Activated CD4-positive, alpha-beta T cell treated with anti-CD3 and anti-CD28 coated beads, Interleukin-2, amount 10 ng/mL, durations not matched to agents 7 days and 5 days (primary cell): ENCODE data around the gene ELAPOR2. TPM values are rescaled to one million over a fixed set of nuclear protein-coding genes. Genes with fewer than 3 reads are reported as not detected.

ENCODE experiments used
- CTCF ChIA-PET: fragments of 350-600 bp; sonication (Branson Sonifier 250); formaldehyde crosslinking; loops from one replicate; lab custom pipeline; 2021; ENCODE audit warnings: antibody characterized with exemption; lab: Charles Lee
- POLR2A ChIA-PET: fragments of 350-600 bp; sonication (Branson Sonifier 250); formaldehyde crosslinking; loops from one replicate; lab custom pipeline; 2021; ENCODE audit warnings: antibody characterized with exemption; lab: Charles Lee
- DNase-seq: peaks from one replicate; pipeline ENCODE4 v3.0.0-alpha.2; 2020
- H3K27ac Mint-ChIP-seq: one replicate; pipeline ENCODE4 v1.8.0; 2021; ENCODE audit warnings: mild to moderate bottlenecking, moderate library complexity, mixed read lengths
- H3K27me3 Mint-ChIP-seq: one replicate; pipeline ENCODE4 v1.8.0; 2021; ENCODE audit warnings: mixed read lengths
- H3K36me3 Mint-ChIP-seq: one replicate; pipeline ENCODE4 v1.8.0; 2021; ENCODE audit warnings: low read depth, mixed read lengths
- H3K4me1 Mint-ChIP-seq: one replicate; pipeline ENCODE4 v1.8.0; 2021; ENCODE audit warnings: mixed read lengths
- H3K4me3 Mint-ChIP-seq: one replicate; pipeline ENCODE4 v1.8.0; 2021; ENCODE audit warnings: mild to moderate bottlenecking, moderate library complexity, mixed read lengths
- H3K9me3 Mint-ChIP-seq: one replicate; pipeline ENCODE4 v1.8.0; 2021; ENCODE audit warnings: mixed read lengths
- total RNA-seq, 2 experiments: library from RNA; stranded (reverse); gene quantifications; one replicate each; pipeline ENCODE4 v1.2.3, GENCODE V29; 2021

The ELAPOR2 gene
- total RNA-seq, 2 experiments from 2014 or later, result 3.0 to 3.1 TPM

DNA sequence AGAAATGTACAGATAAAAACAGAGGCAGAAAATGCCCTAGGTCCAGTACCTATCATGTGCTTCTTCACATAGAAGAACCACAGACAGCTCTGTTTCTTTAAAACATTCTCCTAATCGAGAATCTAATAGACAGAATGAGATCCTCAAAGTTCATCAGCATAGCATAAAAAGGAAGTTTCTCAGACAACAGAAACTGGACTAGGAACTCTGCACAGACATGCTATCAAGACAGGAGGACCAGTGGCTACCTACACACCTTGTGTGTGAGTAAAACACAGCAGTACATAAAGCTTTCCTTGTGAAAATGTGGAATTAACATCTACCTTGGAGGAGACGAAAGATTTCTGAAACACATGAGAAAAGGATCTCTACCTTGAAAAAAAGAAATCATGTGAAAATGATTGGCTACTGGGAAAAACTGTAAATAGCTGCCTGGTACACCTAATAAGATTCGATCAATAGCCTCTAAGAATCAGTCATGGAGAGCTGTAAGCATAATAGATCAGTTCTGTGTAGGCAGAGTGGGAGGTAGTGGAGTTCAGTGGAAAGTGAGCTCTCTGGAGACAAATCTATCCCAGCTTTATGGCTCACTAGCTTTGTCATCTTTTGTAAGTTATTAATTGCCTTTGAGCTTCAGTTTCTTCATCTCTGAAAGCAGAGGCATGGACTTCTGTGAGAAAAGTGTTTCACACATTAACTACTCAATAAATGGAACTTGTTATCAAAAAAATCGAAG is 26.7 kb downstream of the ELAPOR2 start:
- no peaks in the 10 kb centered on the region for H3K36me3 Mint-ChIP-seq
- POLR2A ChIA-PET, result no interaction called here

DNA sequence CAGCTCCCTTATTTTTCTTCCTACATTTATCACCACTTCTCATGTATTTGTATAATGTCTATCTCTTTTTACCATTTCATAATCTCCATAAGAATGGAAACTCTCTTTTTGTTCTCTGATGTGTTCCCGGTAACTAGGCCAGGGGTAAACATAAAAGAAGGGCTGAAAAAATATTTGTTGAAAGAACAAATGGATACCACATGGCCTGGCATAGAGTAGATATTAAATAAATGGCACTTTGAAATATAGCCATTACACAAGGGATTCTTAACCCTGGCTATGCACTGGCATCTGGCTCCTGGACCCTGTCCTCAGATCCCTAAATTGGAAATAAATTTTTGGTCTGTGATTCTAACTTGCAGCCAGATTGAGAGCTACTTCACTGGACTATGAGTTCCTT is 30.4 kb downstream of the ELAPOR2 start:
- Mint-ChIP-seq H3K36me3 (no peaks in the 10 kb centered on the region), H3K27me3 (peaks cover 5% of the 10 kb centered on the region), H3K4me1 (no peaks in the 10 kb centered on the region), H3K4me3 (no peak overlapping the region), H3K9me3 (peaks cover 3% of the 10 kb centered on the region), H3K27ac (no peak overlapping the region)
- no peak for DNase-seq
- ChIA-PET POLR2A (no interaction called here), CTCF (no interaction called here)

More for the DNA sequence above, 26.7 kb downstream of the ELAPOR2 start:
- H3K4me1 Mint-ChIP-seq, result no peaks in the 10 kb centered on the region
- no peak for DNase-seq
- H3K9me3 Mint-ChIP-seq, result peaks cover 3% of the 10 kb centered on the region
- no peak overlapping the region for H3K27ac Mint-ChIP-seq
- CTCF ChIA-PET, result no interaction called here
- peaks cover 10% of the 10 kb centered on the region for H3K27me3 Mint-ChIP-seq
- no peak overlapping the region for H3K4me3 Mint-ChIP-seq

DNA sequence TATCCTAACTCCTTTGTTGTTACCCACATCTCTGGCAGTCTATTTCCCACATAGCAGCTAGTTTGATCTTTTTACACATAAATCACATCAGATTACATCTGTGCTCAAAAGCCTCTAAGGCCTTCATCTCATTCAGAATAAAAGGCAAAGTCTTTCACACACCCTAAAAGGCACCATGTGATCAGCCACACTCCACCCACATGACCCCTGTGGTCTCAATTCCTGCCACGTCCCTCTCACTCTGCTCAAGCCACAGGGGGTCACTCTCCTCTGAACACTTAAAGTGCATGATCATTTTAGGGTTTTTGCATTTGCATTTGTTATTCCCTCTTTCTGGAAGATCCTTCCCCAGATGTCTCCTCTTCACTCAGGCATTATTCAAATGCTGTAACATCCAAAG is 30.8 kb downstream of the ELAPOR2 start:
- POLR2A ChIA-PET, result no interaction called here
- CTCF ChIA-PET, result no interaction called here
- H3K4me3 Mint-ChIP-seq, result no peak overlapping the region
- H3K9me3 Mint-ChIP-seq, result peaks cover 3% of the 10 kb centered on the region
- peaks cover 5% of the 10 kb centered on the region for H3K27me3 Mint-ChIP-seq
- no peak for DNase-seq
- no peak overlapping the region for H3K27ac Mint-ChIP-seq
- no peaks in the 10 kb centered on the region for H3K4me1 Mint-ChIP-seq
- no peaks in the 10 kb centered on the region for H3K36me3 Mint-ChIP-seq

DNA sequence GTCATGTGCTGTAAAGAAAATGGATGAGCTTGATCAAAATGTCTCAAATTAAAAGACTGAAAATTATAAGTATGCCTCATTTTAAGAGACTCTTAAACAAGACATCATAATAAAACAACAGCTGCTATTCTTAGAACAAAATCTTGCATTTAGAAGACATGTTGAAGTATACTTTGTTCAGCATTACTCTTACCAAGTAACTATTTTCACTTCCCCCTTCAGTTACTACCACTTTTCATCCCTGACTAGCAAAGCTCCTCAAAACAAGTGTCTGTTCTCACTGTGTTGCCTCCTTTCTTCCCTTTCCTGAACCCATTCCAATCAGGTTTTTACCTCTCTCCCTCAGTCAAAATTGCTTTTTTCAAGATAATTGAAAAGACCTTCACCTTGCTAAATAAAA is 31.6 kb downstream of the ELAPOR2 start:
- CTCF ChIA-PET, result no interaction called here
- POLR2A ChIA-PET, result no interaction called here
- no peak overlapping the region for H3K27ac Mint-ChIP-seq
- no peaks in the 10 kb centered on the region for H3K4me1 Mint-ChIP-seq
- no peak for DNase-seq
- H3K36me3 Mint-ChIP-seq, result no peaks in the 10 kb centered on the region
- H3K4me3 Mint-ChIP-seq, result no peak overlapping the region
- peaks cover 3% of the 10 kb centered on the region for H3K9me3 Mint-ChIP-seq
- H3K27me3 Mint-ChIP-seq, result peaks cover 5% of the 10 kb centered on the region

DNA sequence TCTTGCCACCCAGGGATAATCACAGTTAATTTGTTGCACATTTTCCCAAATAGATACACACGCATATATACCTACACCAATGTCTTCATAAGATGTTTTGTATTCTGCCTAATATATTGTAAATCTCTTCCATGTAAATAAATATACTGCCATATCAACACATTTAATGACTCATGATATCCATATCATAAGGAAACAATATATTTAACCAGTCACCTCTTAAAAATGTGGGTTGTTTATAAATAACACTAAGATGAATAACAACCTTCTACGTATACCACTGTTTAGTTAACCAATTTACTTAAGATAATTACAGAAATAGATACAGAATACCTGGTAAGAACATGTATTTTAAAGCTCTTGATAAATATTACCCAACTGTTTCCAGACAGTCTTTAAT is 38.2 kb downstream of the ELAPOR2 start:
- H3K27me3 Mint-ChIP-seq, result peaks cover 2% of the 10 kb centered on the region
- CTCF ChIA-PET, result interaction anchor here (1.3 kb wide), 1 partner anchor 8 kb away, joined by 3 read pairs; no protein-coding TSS in a partner anchor
- H3K36me3 Mint-ChIP-seq, result no peaks in the 10 kb centered on the region
- H3K9me3 Mint-ChIP-seq, result no peaks in the 10 kb centered on the region
- H3K4me1 Mint-ChIP-seq, result no peaks in the 10 kb centered on the region
- H3K27ac Mint-ChIP-seq, result no peak overlapping the region
- H3K4me3 Mint-ChIP-seq, result no peak overlapping the region
- POLR2A ChIA-PET, result no interaction called here
- DNase-seq, result no peak

DNA sequence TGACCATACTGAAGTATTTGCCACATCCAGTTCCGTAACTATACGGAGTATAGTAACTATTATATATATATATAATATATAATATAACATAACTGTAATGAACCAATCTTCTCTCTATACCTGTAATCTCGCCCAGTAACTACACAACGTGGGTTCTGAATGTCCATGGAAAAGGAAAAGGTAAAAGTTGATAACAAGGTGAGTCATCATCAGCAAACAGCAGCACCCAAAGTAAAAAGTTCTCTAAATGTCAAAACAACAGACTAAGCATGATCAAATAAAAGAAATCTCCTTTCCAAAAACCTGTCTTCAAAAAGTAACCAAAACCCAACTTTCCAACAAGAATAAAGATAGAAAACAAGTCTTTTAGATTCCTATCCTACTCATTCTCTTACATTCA is 42.8 kb downstream of the ELAPOR2 start:
- no peak overlapping the region for H3K27ac Mint-ChIP-seq
- no peak overlapping the region for H3K4me3 Mint-ChIP-seq
- H3K36me3 Mint-ChIP-seq, result no peaks in the 10 kb centered on the region
- no peak for DNase-seq
- ChIA-PET POLR2A (no interaction called here), CTCF (no interaction called here)
- peaks cover 12% of the 10 kb centered on the region for H3K27me3 Mint-ChIP-seq
- H3K9me3 Mint-ChIP-seq, result no peaks in the 10 kb centered on the region
- no peaks in the 10 kb centered on the region for H3K4me1 Mint-ChIP-seq

DNA sequence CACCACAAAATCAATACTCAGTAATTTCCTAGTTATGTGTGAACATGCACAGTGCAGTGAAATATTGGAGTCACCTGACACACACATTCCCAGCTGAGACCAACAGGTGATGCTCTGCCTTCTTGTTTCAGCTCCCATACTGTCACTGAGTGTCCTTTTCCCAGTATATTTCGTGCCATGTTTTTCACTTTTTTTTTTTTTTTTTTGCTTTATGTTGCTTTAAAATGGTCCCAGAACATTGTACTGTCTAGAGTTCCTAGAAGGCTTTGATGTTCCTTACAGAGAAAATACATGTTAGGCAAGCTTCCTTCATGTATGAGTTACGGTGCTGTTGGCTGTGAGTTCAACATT is 45.6 kb downstream of the ELAPOR2 start:
- no peaks in the 10 kb centered on the region for H3K9me3 Mint-ChIP-seq
- DNase-seq, result no peak
- CTCF ChIA-PET, result no interaction called here
- H3K36me3 Mint-ChIP-seq, result no peaks in the 10 kb centered on the region
- peaks cover 17% of the 10 kb centered on the region for H3K27me3 Mint-ChIP-seq
- H3K27ac Mint-ChIP-seq, result no peak overlapping the region
- H3K4me1 Mint-ChIP-seq, result no peaks in the 10 kb centered on the region
- POLR2A ChIA-PET, result no interaction called here
- H3K4me3 Mint-ChIP-seq, result no peak overlapping the region

DNA sequence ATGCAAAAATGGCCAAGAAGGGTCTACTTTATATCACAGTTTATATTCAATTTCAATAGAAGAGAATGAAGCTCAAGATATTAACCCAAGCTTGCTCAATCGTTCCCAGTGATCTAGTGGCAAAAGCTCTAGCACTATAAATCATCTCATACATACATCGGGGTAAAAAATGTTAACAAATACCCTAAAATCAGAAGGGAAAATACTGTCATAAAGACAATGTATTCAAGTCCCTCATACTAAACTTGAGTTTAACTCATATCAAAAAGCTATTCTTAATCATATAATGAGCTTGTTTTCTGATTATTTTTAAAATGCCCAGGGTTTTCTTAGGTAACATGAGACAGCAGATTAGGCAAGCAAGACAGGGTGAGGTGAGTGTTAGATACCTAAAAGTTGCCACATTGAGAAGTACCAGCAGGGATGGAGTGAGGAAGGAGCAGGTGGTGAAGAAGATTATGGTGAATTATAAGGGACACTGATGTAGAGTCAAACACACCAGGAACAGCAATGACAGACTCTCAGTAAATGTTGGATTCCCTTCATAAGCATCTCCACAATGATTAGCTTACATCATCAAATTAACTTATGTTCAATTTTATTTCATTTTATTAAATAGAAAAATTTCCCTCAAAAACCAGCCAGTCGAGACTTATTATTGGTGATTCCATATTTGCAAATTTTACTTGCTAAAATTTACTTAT is 46.2 kb downstream of the ELAPOR2 start:
- DNase-seq, result no peak
- no peak overlapping the region for H3K27ac Mint-ChIP-seq
- POLR2A ChIA-PET, result no interaction called here

More for the DNA sequence above, 46.2 kb downstream of the ELAPOR2 start:
- CTCF ChIA-PET, result interaction anchor here (0.8 kb wide), 1 partner anchor 8 kb away, joined by 3 read pairs; no protein-coding TSS in a partner anchor
- Mint-ChIP-seq H3K9me3 (no peaks in the 10 kb centered on the region), H3K27me3 (peaks cover 17% of the 10 kb centered on the region), H3K4me1 (no peaks in the 10 kb centered on the region), H3K36me3 (no peaks in the 10 kb centered on the region), H3K4me3 (no peak overlapping the region)

Other genes starting within 250 kb of the ELAPOR2 start
- gene DMTF1, start 92.8 kb upstream of the ELAPOR2 start, total RNA-seq, result 100 to 1,000 TPM; 102 to 111 TPM
- gene TMEM243, start 160.1 kb upstream of the ELAPOR2 start, total RNA-seq, result 10 to 100 TPM; 46.2 to 51.6 TPM